HepG2 (cell line): Measurements from ENCODE around the gene SEMA6B. TPM values are rescaled to one million over a fixed set of nuclear protein-coding genes. Genes with fewer than 3 reads are reported as not detected.

Source experiments
- ATAC-seq: fragments of 200-7000 bp; cut with Tn5 transposase; 3 replicates; pipeline ENCODE4 v1.9.1; 2020; ENCODE audit warnings: mild to moderate bottlenecking, moderate library complexity
- BruUV-seq: library from RNA; stranded (reverse); fragments of 400-500 nt; replicated peaks from 2 replicates; lab custom pipeline; 2021; lab: Mats Ljungman, UMichigan
- CTCF ChIA-PET: fragments of 300-600 bp; formaldehyde crosslinking; extraction: SDS; loops from one replicate; lab custom pipeline; 2021; ENCODE audit warnings: low total read pairs, inconsistent platforms, low intra/inter-chr PET ratio; lab: Yijun Ruan, JAX
- POLR2A ChIA-PET: fragments of 350-600 bp; sonication (Branson Sonifier 250); formaldehyde crosslinking; loops from one replicate; lab custom pipeline; 2020; ENCODE audit warnings: antibody characterized with exemption, inconsistent platforms; lab: Yijun Ruan, JAX
- DNase-seq: peaks from one replicate; pipeline ENCODE4 v3.0.0-alpha.2; 2015; ENCODE audit warnings: low spot score
- FAIRE-seq: peaks from 3 replicates; lab custom pipeline; 2011; peaks lifted over from hg19 to GRCh38; lab: Jason Lieb, UNC
- H2AFZ ChIP-seq: one replicate; pipeline ENCODE4 v1.6.1; 2011; ENCODE audit warnings: low read length, inconsistent platforms
- H3K27ac ChIP-seq: fragments of 300-600 bp; 3 replicates; pipeline ENCODE4 v1.8.0; 2011; ENCODE audit warnings: mixed run types, mild to moderate bottlenecking, mixed read lengths, low read length, inconsistent platforms; ENCODE audit not compliant: insufficient read depth; ENCODE audit errors: extremely low read length
- H3K27me3 ChIP-seq, 2 experiments: fragments of 200-600 bp in 1 of 2; 2 replicates in 1 of 2; 3 replicates in 1 of 2; pipeline versions ENCODE4 v1.6.0 to v1.8.0; 2011; ENCODE audit warnings: low read length in 2 of 2, mild to moderate bottlenecking in 2 of 2, moderate library complexity in 2 of 2, inconsistent platforms in 1 of 2; ENCODE audit not compliant: insufficient read depth in 2 of 2, control insufficient read depth in 1 of 2
- H3K36me3 ChIP-seq, 2 experiments: fragments of 200-600 bp in 1 of 2; replicated peaks in 1 of 2; 2 replicates in 1 of 2; 3 replicates in 1 of 2; pipeline versions ENCODE4 v1.5.1 to v1.8.0; 2011; ENCODE audit warnings: low read length in 2 of 2, inconsistent platforms in 1 of 2; ENCODE audit not compliant: insufficient read depth in 2 of 2, control insufficient read depth in 1 of 2
- H3K4me1 ChIP-seq: 2 replicates; pipeline ENCODE4 v1.5.1; 2012; ENCODE audit warnings: low read length, inconsistent platforms; ENCODE audit not compliant: insufficient read depth
- H3K4me2 ChIP-seq: 2 replicates; pipeline ENCODE4 v1.6.0; 2011; ENCODE audit warnings: low read depth, low read length, inconsistent platforms
- H3K4me3 ChIP-seq, 3 experiments: fragments of 200-600 bp in 1 of 3; sonication (generic), shearing (Covaris generic) in 1 of 3; replicated peaks in 1 of 3; 2 replicates each; pipeline ENCODE4 v1.5.1; 2011 to 2016; ENCODE audit warnings: low read length in 3 of 3, inconsistent platforms in 2 of 3, low read depth in 2 of 3, mild to moderate bottlenecking in 2 of 3, control low read depth in 1 of 3, mixed read lengths in 1 of 3; ENCODE audit not compliant: insufficient read depth in 1 of 3
- H3K79me2 ChIP-seq: one replicate; pipeline ENCODE4 v1.6.1; 2011; ENCODE audit warnings: low read length, inconsistent platforms; ENCODE audit not compliant: insufficient read depth
- H3K9ac ChIP-seq: 2 replicates; pipeline ENCODE4 v1.6.0; 2011; ENCODE audit warnings: mild to moderate bottlenecking, low read depth, low read length, inconsistent platforms; ENCODE audit not compliant: insufficient read depth
- H3K9me3 ChIP-seq: 2 replicates; pipeline ENCODE4 v1.5.1; 2012; ENCODE audit warnings: mild to moderate bottlenecking, low read length
- H4K20me1 ChIP-seq: 2 replicates; pipeline ENCODE4 v1.6.0; 2011; ENCODE audit warnings: inconsistent platforms, mild to moderate bottlenecking, low read length, moderate library complexity; ENCODE audit not compliant: insufficient read depth
- ARID5B ChIP-seq: IDR thresholded peaks from 2 replicates; pipeline ENCODE4 v1.4.0; 2020; ENCODE audit warnings: mild to moderate bottlenecking, missing genetic modification reagents
- ARNTL ChIP-seq: sonication (generic); formaldehyde crosslinking; IDR thresholded peaks from 2 replicates; pipeline ENCODE4 v1.4.0; 2020; ENCODE audit warnings: mild to moderate bottlenecking, missing genetic modification reagents
- BRCA1 ChIP-seq: sonication (generic); formaldehyde crosslinking; IDR thresholded peaks from 2 replicates; pipeline ENCODE4 v1.4.0; 2020; ENCODE audit warnings: missing genetic modification reagents
- CREM ChIP-seq, 2 experiments: sonication (generic) in 1 of 2; formaldehyde crosslinking in 1 of 2; IDR thresholded peaks; 2 replicates each; pipeline versions ENCODE4 v1.4.0 to v1.6.1; 2016 to 2020; ENCODE audit warnings: antibody characterized with exemption in 1 of 2, mild to moderate bottlenecking in 1 of 2, missing genetic modification reagents in 1 of 2
- SOX13 ChIP-seq, 3 experiments: fragments of 450-650 bp in 1 of 3; sonication (generic) in 1 of 3; formaldehyde crosslinking in 1 of 3; IDR thresholded peaks in 2 of 3; conservative IDR thresholded peaks in 1 of 3; 2 replicates each; pipeline versions ENCODE4 v1.5.0 to v1.6.1; 2016 to 2020; ENCODE audit warnings: antibody characterized with exemption in 1 of 3, mild to moderate bottlenecking in 1 of 3, missing compliant biosample characterization in 1 of 3, missing genetic modification reagents in 1 of 3, moderate library complexity in 1 of 3
- ZMYM3 ChIP-seq: sonication (generic); formaldehyde crosslinking; IDR thresholded peaks from 2 replicates; pipeline ENCODE4 v1.5.1; 2020; ENCODE audit warnings: mild to moderate bottlenecking, missing genetic modification reagents
- ZNF232 ChIP-seq: sonication (generic); formaldehyde crosslinking; IDR thresholded peaks from 2 replicates; pipeline ENCODE4 v1.4.0; 2020; ENCODE audit warnings: missing genetic modification reagents, borderline replicate concordance
- ZNF235 ChIP-seq: sonication (generic); formaldehyde crosslinking; IDR thresholded peaks from 2 replicates; pipeline ENCODE4 v1.8.1; 2023; ENCODE audit warnings: mild to moderate bottlenecking, missing genetic modification reagents, borderline replicate concordance
- ZNF564 ChIP-seq: sonication (generic); formaldehyde crosslinking; IDR thresholded peaks from 2 replicates; pipeline ENCODE4 v1.8.1; 2023; ENCODE audit warnings: mild to moderate bottlenecking, missing genetic modification reagents
- ZNF687 ChIP-seq: sonication (generic); formaldehyde crosslinking; IDR thresholded peaks from 2 replicates; pipeline ENCODE4 v1.5.1; 2020; ENCODE audit warnings: mild to moderate bottlenecking, missing genetic modification reagents, moderate library complexity
- ZNF768 ChIP-seq: sonication (generic); formaldehyde crosslinking; IDR thresholded peaks from 2 replicates; pipeline ENCODE4 v1.4.0; 2020; ENCODE audit warnings: missing genetic modification reagents
- WGBS: methylation state at CpG from one replicate; pipeline ENCODE4 v1.1.6; 2017; ENCODE audit warnings: low lambda C conversion rate; 5-methylcytosine and 5-hydroxymethylcytosine counted together
- in situ Hi-C: cut with HindIII; loops from 2 replicates; pipeline ENCODE4 v1.10.0; 2017; ENCODE audit warnings: low pct_unique_long_range_greater_than_20kb; ENCODE audit not compliant: extremely low pct_ligation_motif_present
- intact Hi-C: fragments of 100-400 bp; cut with micrococcal nuclease; formaldehyde crosslinking; loops from one replicate; pipeline ENCODE4 v1.10.0; 2022; ENCODE audit not compliant: unreplicated experiment
- polyA plus RNA-seq, 8 experiments: library from polyadenylated mRNA; depleted of rRNA in 3 of 8; stranded (reverse) in 7 of 8; unstranded in 1 of 8; fragments of >200 nt; fragmentation: Illumina TruSeq in 4 of 8; extraction: Trizol in 4 of 8; gene quantifications; 2 replicates each; pipeline versions ENCODE4 v1.2.1 to v1.2.3, GENCODE V29; 2011 to 2016; ENCODE audit warnings: low read depth in 4 of 8, missing spikeins in 1 of 8, mixed read lengths in 1 of 8; ENCODE audit not compliant: insufficient read depth in 1 of 8
- total RNA-seq, 5 experiments: library from RNA; depleted of rRNA; stranded (reverse); fragments of >200 nt; fragmentation: Illumina TruSeq; extraction: Trizol; gene quantifications; 2 replicates each; pipeline ENCODE4 v1.2.3, GENCODE V29; 2016; ENCODE audit warnings: low read depth in 1 of 5
- TF ChIP-seq, protein P1 (sequence below): sonication (generic); formaldehyde crosslinking; IDR thresholded peaks from 2 replicates; pipeline ENCODE4 v1.5.0; 2020; ENCODE audit warnings: mild to moderate bottlenecking, missing genetic modification reagents, moderate library complexity

The SEMA6B gene
- total and polyA plus RNA-seq, 2 of the 13 experiments (the other 11 are each of a cell fraction or from before 2014, with no cell fraction given): 45.5 to 67.1 TPM

GRCh38 chr19:4529924-4530522, 29.5 kb downstream of the SEMA6B start (continued):
- TF ChIP-seq ARID5B (CRISPR knock-in tag) (no peak), ZNF564 (CRISPR knock-in tag) (no peak), ZNF687 (CRISPR knock-in tag) (0 out of 2 replicates have a peak, but pooled peaks have one; percentile 16)

GRCh38 chr19:4528843-4529242, 30.6 kb downstream of the SEMA6B start:
- Histone ChIP-seq H3K27ac (no peak overlapping the region), H3K79me2 (no peaks in the 10 kb centered on the region), H2AFZ (no peak overlapping the region), H3K4me1 (peaks cover 31% of the 10 kb centered on the region), H3K9me3 (no peaks in the 10 kb centered on the region), H3K4me3 (no peak overlapping the region), H3K36me3 (no peaks in the 10 kb centered on the region), H3K9ac (no peak overlapping the region), H4K20me1 (no peaks in the 10 kb centered on the region), H3K4me2 (no peak overlapping the region), H3K27me3 (no peaks in the 10 kb centered on the region; a peak in 1 of 5 replicates)
- CTCF ChIA-PET: no interaction called here
- POLR2A ChIA-PET: no interaction called here
- BruUV-seq: no TSS peak
- in situ Hi-C loops (no loop called here), intact Hi-C loops (no loop called here)
- WGBS: 79% methylated on average over 8 of the region's 15 CpGs
- FAIRE-seq: no peak
- ATAC-seq: no peak
- no peak for DNase-seq
- TF ChIP-seq ZNF235 (CRISPR knock-in tag): no peak
- peak; percentile 67 for TF ChIP-seq ZMYM3 (CRISPR knock-in tag)
- no peak for TF ChIP-seq ZNF232 (CRISPR knock-in tag)
- peak; percentile 98 for TF ChIP-seq ZNF768 (CRISPR knock-in tag)
- no peak for TF ChIP-seq CREM (IDR thresholded peaks at IDR 0.05)
- no peak for TF ChIP-seq CREM (CRISPR knock-in tag; IDR thresholded peaks at IDR 0.05)
- TF ChIP-seq, protein P1, sequence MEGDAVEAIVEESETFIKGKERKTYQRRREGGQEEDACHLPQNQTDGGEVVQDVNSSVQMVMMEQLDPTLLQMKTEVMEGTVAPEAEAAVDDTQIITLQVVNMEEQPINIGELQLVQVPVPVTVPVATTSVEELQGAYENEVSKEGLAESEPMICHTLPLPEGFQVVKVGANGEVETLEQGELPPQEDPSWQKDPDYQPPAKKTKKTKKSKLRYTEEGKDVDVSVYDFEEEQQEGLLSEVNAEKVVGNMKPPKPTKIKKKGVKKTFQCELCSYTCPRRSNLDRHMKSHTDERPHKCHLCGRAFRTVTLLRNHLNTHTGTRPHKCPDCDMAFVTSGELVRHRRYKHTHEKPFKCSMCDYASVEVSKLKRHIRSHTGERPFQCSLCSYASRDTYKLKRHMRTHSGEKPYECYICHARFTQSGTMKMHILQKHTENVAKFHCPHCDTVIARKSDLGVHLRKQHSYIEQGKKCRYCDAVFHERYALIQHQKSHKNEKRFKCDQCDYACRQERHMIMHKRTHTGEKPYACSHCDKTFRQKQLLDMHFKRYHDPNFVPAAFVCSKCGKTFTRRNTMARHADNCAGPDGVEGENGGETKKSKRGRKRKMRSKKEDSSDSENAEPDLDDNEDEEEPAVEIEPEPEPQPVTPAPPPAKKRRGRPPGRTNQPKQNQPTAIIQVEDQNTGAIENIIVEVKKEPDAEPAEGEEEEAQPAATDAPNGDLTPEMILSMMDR (CRISPR knock-in tag): no peak
- TF ChIP-seq BRCA1 (CRISPR knock-in tag): no peak
- TF ChIP-seq ARNTL (CRISPR knock-in tag): no peak
- TF ChIP-seq SOX13 (IDR thresholded peaks at IDR 0.05): no peak
- TF ChIP-seq SOX13 (CRISPR knock-in tag; conservative IDR thresholded peaks at IDR 0.05 in 1 of 2, IDR thresholded peaks at IDR 0.05 in 1 of 2): no peak
